Measurements from ENCODE around the gene SENP7.

- TF ChIP-seq, protein P1, sequence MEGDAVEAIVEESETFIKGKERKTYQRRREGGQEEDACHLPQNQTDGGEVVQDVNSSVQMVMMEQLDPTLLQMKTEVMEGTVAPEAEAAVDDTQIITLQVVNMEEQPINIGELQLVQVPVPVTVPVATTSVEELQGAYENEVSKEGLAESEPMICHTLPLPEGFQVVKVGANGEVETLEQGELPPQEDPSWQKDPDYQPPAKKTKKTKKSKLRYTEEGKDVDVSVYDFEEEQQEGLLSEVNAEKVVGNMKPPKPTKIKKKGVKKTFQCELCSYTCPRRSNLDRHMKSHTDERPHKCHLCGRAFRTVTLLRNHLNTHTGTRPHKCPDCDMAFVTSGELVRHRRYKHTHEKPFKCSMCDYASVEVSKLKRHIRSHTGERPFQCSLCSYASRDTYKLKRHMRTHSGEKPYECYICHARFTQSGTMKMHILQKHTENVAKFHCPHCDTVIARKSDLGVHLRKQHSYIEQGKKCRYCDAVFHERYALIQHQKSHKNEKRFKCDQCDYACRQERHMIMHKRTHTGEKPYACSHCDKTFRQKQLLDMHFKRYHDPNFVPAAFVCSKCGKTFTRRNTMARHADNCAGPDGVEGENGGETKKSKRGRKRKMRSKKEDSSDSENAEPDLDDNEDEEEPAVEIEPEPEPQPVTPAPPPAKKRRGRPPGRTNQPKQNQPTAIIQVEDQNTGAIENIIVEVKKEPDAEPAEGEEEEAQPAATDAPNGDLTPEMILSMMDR (IDR thresholded peaks at IDR 0.05), result no peak
- TF ChIP-seq POLR2A (IDR thresholded peaks at IDR 0.05), result no peak
- TF ChIP-seq POLR2AphosphoS5 (IDR thresholded peaks at IDR 0.05; ENCODE audit: insufficient read depth in 1 of 2, low read depth in 1 of 2), result no peak
These were observed 201.3 kb downstream of the SENP7 start for GRCh38 chr3:101311676-101312075.

Data from vagina (tissue), 2 donors.